LNCAP (cell line): Measurements from ENCODE around the gene SMARCD3.

Source experiments
- CTCF ChIP-seq: fragments of 450-650 bp; IDR thresholded peaks from 2 replicates; pipeline ENCODE4 v1.5.1; 2017; ENCODE audit warnings: mild to moderate bottlenecking

Gene SMARCD3

GRCh38 chr7:151238190-151238810, 10.2 kb downstream of the SMARCD3 start:
- no peak for TF ChIP-seq CTCF

- no peak for TF ChIP-seq CTCF
Measured at GRCh38 chr7:151237244-151238189, 11.0 kb downstream of the SMARCD3 start.

GRCh38 chr7:151236406-151236805, 12.1 kb downstream of the SMARCD3 start:
- TF ChIP-seq CTCF: no peak

GRCh38 chr7:151235091-151235787, 13.3 kb downstream of the SMARCD3 start:
- TF ChIP-seq CTCF: no peak

- no peak for TF ChIP-seq CTCF
Measured at GRCh38 chr7:151233804-151234203, 14.7 kb downstream of the SMARCD3 start.

GRCh38 chr7:151232917-151233701, 15.4 kb downstream of the SMARCD3 start:
- TF ChIP-seq CTCF: no peak
